ENCODE measurements around the gene CELA3B.
"Not testable (repeated sequence)": the region's sequence is repeated elsewhere in the genome, so short reads cannot be mapped to it uniquely, and the experiment has no call there.

DNA sequence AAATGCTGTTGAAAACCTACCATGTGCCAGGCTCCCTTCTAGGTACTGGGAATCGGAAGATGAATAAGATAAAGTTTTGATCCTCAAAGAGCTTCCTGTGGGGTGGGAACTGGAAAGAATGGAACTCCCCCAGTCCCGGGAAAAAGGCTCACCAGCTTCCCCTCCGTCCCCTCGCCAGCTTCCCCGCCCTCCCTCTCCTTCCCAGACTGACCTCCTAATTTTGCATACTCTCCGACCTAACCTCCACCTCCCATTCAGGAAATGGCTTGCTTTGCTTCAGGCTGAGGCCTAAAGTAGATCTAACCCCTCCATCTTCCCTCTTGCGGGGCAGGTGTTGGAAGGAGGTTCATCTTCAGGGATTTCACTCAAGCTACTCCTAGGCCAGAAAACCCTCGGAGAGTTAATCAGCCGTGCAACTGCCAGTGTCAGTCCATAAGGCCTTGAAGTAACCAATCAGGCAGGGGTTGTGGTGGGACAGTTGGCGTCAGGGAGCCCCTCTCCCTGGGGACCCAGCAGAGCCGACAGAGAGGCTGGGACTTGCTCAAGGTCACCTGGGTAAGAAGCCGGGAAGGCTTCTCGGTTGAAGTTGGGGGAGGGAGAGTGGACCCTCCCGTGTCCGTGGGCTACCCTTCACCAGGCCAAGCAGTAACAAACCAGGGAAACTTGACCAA, 21.9 kb downstream of the CELA3B start:
- not testable (repeated sequence) for TF ChIP-seq POLR2A (IDR thresholded peaks at IDR 0.05; ENCODE audit: extremely low read depth, insufficient read length)
- TF ChIP-seq, protein P1, sequence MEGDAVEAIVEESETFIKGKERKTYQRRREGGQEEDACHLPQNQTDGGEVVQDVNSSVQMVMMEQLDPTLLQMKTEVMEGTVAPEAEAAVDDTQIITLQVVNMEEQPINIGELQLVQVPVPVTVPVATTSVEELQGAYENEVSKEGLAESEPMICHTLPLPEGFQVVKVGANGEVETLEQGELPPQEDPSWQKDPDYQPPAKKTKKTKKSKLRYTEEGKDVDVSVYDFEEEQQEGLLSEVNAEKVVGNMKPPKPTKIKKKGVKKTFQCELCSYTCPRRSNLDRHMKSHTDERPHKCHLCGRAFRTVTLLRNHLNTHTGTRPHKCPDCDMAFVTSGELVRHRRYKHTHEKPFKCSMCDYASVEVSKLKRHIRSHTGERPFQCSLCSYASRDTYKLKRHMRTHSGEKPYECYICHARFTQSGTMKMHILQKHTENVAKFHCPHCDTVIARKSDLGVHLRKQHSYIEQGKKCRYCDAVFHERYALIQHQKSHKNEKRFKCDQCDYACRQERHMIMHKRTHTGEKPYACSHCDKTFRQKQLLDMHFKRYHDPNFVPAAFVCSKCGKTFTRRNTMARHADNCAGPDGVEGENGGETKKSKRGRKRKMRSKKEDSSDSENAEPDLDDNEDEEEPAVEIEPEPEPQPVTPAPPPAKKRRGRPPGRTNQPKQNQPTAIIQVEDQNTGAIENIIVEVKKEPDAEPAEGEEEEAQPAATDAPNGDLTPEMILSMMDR (IDR thresholded peaks at IDR 0.05; ENCODE audit: low read depth, low read length) = not testable (repeated sequence)
- TF ChIP-seq, protein P2, sequence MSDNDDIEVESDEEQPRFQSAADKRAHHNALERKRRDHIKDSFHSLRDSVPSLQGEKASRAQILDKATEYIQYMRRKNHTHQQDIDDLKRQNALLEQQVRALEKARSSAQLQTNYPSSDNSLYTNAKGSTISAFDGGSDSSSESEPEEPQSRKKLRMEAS (IDR thresholded peaks at IDR 0.05; ENCODE audit: low read depth, low read length) = not testable (repeated sequence)
